ENCODE data around the gene TUBB4B.

TUBB4B gene

GRCh38 chr9:137262909-137263285 lies 21.8 kb downstream of the TUBB4B start:
- TF ChIP-seq SPI1 (IDR thresholded peaks at IDR 0.05; ENCODE audit: low read depth, low read length) (no peak), POLR2A (IDR thresholded peaks at IDR 0.05; ENCODE audit: low read depth, low read length) (no peak), PAX5 (IDR thresholded peaks at IDR 0.05; ENCODE audit: insufficient read depth, low read length, severe bottlenecking) (no peak), POU2F2 (IDR thresholded peaks at IDR 0.05; ENCODE audit: low read depth, low read length) (no peak), TAF1 (IDR thresholded peaks at IDR 0.05; ENCODE audit: low read depth, low read length) (no peak), POLR2AphosphoS5 (IDR thresholded peaks at IDR 0.05; ENCODE audit: low read depth, low read length) (no peak)
- DNase-seq (ENCODE audit: insufficient read length, low spot score), result no peak
- FAIRE-seq, result no peak

- TF ChIP-seq POU2F2 (IDR thresholded peaks at IDR 0.05; ENCODE audit: low read depth, low read length) (no peak), SPI1 (IDR thresholded peaks at IDR 0.05; ENCODE audit: low read depth, low read length) (no peak), POLR2A (IDR thresholded peaks at IDR 0.05; ENCODE audit: low read depth, low read length) (no peak), TAF1 (IDR thresholded peaks at IDR 0.05; ENCODE audit: low read depth, low read length) (no peak), POLR2AphosphoS5 (IDR thresholded peaks at IDR 0.05; ENCODE audit: low read depth, low read length) (no peak), PAX5 (IDR thresholded peaks at IDR 0.05; ENCODE audit: insufficient read depth, low read length, severe bottlenecking) (no peak)
- no peak for DNase-seq (ENCODE audit: insufficient read length, low spot score)
Observed at GRCh38 chr9:137263506-137263905, 22.4 kb downstream of the TUBB4B start.

GRCh38 chr9:137264067-137264466 lies 23.0 kb downstream of the TUBB4B start:
- FAIRE-seq (no peak), DNase-seq (ENCODE audit: insufficient read length, low spot score) (no peak)
- TF ChIP-seq PAX5 (IDR thresholded peaks at IDR 0.05; ENCODE audit: insufficient read depth, low read length, severe bottlenecking) (no peak), SPI1 (IDR thresholded peaks at IDR 0.05; ENCODE audit: low read depth, low read length) (no peak), TAF1 (IDR thresholded peaks at IDR 0.05; ENCODE audit: low read depth, low read length) (no peak), POU2F2 (IDR thresholded peaks at IDR 0.05; ENCODE audit: low read depth, low read length) (no peak), POLR2AphosphoS5 (IDR thresholded peaks at IDR 0.05; ENCODE audit: low read depth, low read length) (no peak), POLR2A (IDR thresholded peaks at IDR 0.05; ENCODE audit: low read depth, low read length) (no peak)

More at GRCh38 chr9:137263506-137263905, 22.4 kb downstream of the TUBB4B start:
- no peak for FAIRE-seq

- FAIRE-seq (no peak), DNase-seq (ENCODE audit: insufficient read length, low spot score) (no peak)
- TF ChIP-seq POU2F2 (IDR thresholded peaks at IDR 0.05; ENCODE audit: low read depth, low read length) (no peak), TAF1 (IDR thresholded peaks at IDR 0.05; ENCODE audit: low read depth, low read length) (no peak), SPI1 (IDR thresholded peaks at IDR 0.05; ENCODE audit: low read depth, low read length) (no peak)
Observed at GRCh38 chr9:137265496-137266161, 24.5 kb downstream of the TUBB4B start.

- FAIRE-seq, result no peak
Observed at GRCh38 chr9:137266162-137266527, 25.1 kb downstream of the TUBB4B start.

GRCh38 chr9:137266585-137267453 lies 25.7 kb downstream of the TUBB4B start:
- TF ChIP-seq POLR2A (IDR thresholded peaks at IDR 0.05; ENCODE audit: low read depth, low read length), result no peak
- TF ChIP-seq SPI1 (IDR thresholded peaks at IDR 0.05; ENCODE audit: low read depth, low read length), result no peak
- no peak for TF ChIP-seq POU2F2 (IDR thresholded peaks at IDR 0.05; ENCODE audit: low read depth, low read length)
- no peak for TF ChIP-seq TAF1 (IDR thresholded peaks at IDR 0.05; ENCODE audit: low read depth, low read length)
- TF ChIP-seq POLR2AphosphoS5 (IDR thresholded peaks at IDR 0.05; ENCODE audit: low read depth, low read length), result no peak
- no peak for TF ChIP-seq PAX5 (IDR thresholded peaks at IDR 0.05; ENCODE audit: insufficient read depth, low read length, severe bottlenecking)
- FAIRE-seq, result no peak
- DNase-seq (ENCODE audit: insufficient read length, low spot score), result no peak

More at GRCh38 chr9:137266162-137266527, 25.1 kb downstream of the TUBB4B start:
- TF ChIP-seq POLR2A (IDR thresholded peaks at IDR 0.05; ENCODE audit: low read depth, low read length) (no peak), PAX5 (IDR thresholded peaks at IDR 0.05; ENCODE audit: insufficient read depth, low read length, severe bottlenecking) (no peak), TAF1 (IDR thresholded peaks at IDR 0.05; ENCODE audit: low read depth, low read length) (no peak), POLR2AphosphoS5 (IDR thresholded peaks at IDR 0.05; ENCODE audit: low read depth, low read length) (no peak), SPI1 (IDR thresholded peaks at IDR 0.05; ENCODE audit: low read depth, low read length) (no peak), POU2F2 (IDR thresholded peaks at IDR 0.05; ENCODE audit: low read depth, low read length) (no peak)
- DNase-seq (ENCODE audit: insufficient read length, low spot score), result no peak

GRCh38 chr9:137267933-137268355 lies 26.9 kb downstream of the TUBB4B start:
- TF ChIP-seq PAX5 (IDR thresholded peaks at IDR 0.05; ENCODE audit: insufficient read depth, low read length, severe bottlenecking) (no peak), POU2F2 (IDR thresholded peaks at IDR 0.05; ENCODE audit: low read depth, low read length) (no peak), SPI1 (IDR thresholded peaks at IDR 0.05; ENCODE audit: low read depth, low read length) (no peak), POLR2A (IDR thresholded peaks at IDR 0.05; ENCODE audit: low read depth, low read length) (no peak), TAF1 (IDR thresholded peaks at IDR 0.05; ENCODE audit: low read depth, low read length) (no peak), POLR2AphosphoS5 (IDR thresholded peaks at IDR 0.05; ENCODE audit: low read depth, low read length) (no peak)
- no peak for DNase-seq (ENCODE audit: insufficient read length, low spot score)
- FAIRE-seq, result no peak

GRCh38 chr9:137268538-137269201 lies 27.6 kb downstream of the TUBB4B start:
- FAIRE-seq (peak; percentile 48), DNase-seq (ENCODE audit: insufficient read length, low spot score) (no peak)
- TF ChIP-seq SPI1 (IDR thresholded peaks at IDR 0.05; ENCODE audit: low read depth, low read length), result no peak
- TF ChIP-seq PAX5 (IDR thresholded peaks at IDR 0.05; ENCODE audit: insufficient read depth, low read length, severe bottlenecking), result no peak
- TF ChIP-seq POLR2A (IDR thresholded peaks at IDR 0.05; ENCODE audit: low read depth, low read length), result no peak
- no peak for TF ChIP-seq TAF1 (IDR thresholded peaks at IDR 0.05; ENCODE audit: low read depth, low read length)
- TF ChIP-seq POU2F2 (IDR thresholded peaks at IDR 0.05; ENCODE audit: low read depth, low read length), result no peak
- no peak for TF ChIP-seq POLR2AphosphoS5 (IDR thresholded peaks at IDR 0.05; ENCODE audit: low read depth, low read length)
